ENCODE data around the gene TAF4B.
"Not testable (repeated sequence)": the region's sequence is repeated elsewhere in the genome, so short reads cannot be mapped to it uniquely, and the experiment has no call there.

TAF4B gene

GRCh38 chr18:26432651-26433424 lies 206.6 kb downstream of the TAF4B start:
- no peak for DNase-seq

DNA sequence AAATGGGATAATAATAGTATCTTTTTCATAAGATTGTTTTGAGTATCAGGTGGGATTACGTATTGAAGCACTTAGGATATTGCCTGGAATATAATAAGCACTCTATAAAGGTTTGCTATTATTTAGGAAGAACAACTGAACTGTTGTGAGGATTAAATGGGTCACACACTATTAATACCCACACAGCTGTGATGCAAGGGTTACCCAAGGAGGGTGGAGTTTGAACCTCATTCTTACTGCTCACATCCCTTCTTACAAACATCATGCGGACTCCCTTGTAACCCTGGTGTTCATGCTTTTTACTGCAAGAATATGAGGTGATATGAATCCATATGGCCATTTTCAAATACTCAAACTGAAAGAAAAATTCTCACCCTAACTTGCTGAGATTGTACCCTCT lies 208.6 kb downstream of the TAF4B start:
- no peak for DNase-seq

- DNase-seq, result no peak
Observed at GRCh38 chr18:26435415-26436095, 209.3 kb downstream of the TAF4B start.

- no peak for DNase-seq
Observed at GRCh38 chr18:26436176-26437051, 210.2 kb downstream of the TAF4B start.

DNA sequence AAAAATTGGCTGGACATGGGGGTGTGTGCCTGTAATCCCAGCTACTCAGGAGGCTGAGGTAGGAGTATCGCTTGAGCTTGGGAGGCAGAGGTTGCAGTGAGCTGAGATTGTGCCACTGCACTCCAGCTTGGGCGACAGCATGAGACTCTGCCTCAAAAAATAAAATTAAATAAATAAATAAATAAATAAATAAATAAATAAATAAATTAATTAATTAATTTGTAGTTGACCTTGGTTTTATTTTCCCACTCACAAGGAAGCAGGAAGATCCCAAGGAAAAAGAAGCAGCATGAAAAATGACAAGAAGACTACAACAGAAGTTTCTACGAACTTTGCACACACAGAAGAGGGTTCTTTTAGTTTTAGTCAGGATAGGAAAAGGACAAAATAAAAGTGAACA lies 211.4 kb downstream of the TAF4B start:
- not testable (repeated sequence) for DNase-seq

- DNase-seq, result no peak
Observed at GRCh38 chr18:26438980-26439379, 212.7 kb downstream of the TAF4B start.

DNA sequence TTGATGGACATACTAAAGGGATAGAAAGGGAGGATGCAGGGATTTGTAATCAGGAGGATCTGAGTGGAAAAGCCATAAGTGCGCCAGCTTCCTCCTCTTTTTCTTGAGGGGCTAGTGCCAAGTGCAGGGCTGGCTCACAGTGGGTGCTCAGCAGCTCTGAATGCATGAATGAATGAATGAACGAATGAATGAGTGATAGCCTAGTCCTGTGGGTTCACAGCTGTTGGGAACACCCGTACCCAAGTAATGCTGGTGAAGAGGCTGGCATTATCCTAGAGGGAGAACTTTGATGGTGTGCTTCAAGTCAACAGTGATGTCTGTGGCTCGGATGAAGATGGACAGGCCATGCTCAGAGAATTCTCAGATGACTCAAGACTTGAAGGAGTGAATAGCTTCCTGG lies 213.3 kb downstream of the TAF4B start:
- DNase-seq, result no peak

- no peak for DNase-seq
Observed at GRCh38 chr18:26440644-26441043, 214.4 kb downstream of the TAF4B start.

Data from NCI-H2081 treated with DMSO at 0.1 percent for 48 hours (cell line).